Adrenal gland (tissue), 5 donors: Measurements from ENCODE around the gene CDKL1.

Source experiments
- CTCF ChIP-seq, 6 experiments: fragments of 450-650 bp in 4 of 6; fragments of 200-600 bp in 2 of 6; sonication (generic) in 1 of 6; IDR thresholded peaks; 1 replicate in 5 of 6; 2 replicates in 1 of 6; pipeline versions ENCODE4 v1.5.1 to v1.8.0; 2016 to 2021; ENCODE audit warnings: antibody characterized with exemption in 6 of 6, mild to moderate bottlenecking in 2 of 6, moderate library complexity in 1 of 6
- POLR2A ChIP-seq, 2 donors: fragments of 450-650 bp; IDR thresholded peaks; one replicate each; pipeline ENCODE4 v1.6.1; 2017; ENCODE audit warnings: antibody characterized with exemption in 2 of 2, mild to moderate bottlenecking in 2 of 2, moderate library complexity in 1 of 2
- donor health status: DM: no; HTN: no; CAD: no.

- TF ChIP-seq CTCF (IDR thresholded peaks at IDR 0.05) (no peak), POLR2A (IDR thresholded peaks at IDR 0.05) (no peak)
These were observed 110.8 kb downstream of the CDKL1 start for GRCh38 chr14:50285861-50286260.
